Activated CD4-positive, alpha-beta T cell treated with anti-CD3 and anti-CD28 coated beads for 48 hours (primary cell): ENCODE measurements around the gene ELP4.

ENCODE experiments used
- DNase-seq: peaks from one replicate; pipeline ENCODE4 v3.0.0-alpha.2; 2020

Gene ELP4

DNA sequence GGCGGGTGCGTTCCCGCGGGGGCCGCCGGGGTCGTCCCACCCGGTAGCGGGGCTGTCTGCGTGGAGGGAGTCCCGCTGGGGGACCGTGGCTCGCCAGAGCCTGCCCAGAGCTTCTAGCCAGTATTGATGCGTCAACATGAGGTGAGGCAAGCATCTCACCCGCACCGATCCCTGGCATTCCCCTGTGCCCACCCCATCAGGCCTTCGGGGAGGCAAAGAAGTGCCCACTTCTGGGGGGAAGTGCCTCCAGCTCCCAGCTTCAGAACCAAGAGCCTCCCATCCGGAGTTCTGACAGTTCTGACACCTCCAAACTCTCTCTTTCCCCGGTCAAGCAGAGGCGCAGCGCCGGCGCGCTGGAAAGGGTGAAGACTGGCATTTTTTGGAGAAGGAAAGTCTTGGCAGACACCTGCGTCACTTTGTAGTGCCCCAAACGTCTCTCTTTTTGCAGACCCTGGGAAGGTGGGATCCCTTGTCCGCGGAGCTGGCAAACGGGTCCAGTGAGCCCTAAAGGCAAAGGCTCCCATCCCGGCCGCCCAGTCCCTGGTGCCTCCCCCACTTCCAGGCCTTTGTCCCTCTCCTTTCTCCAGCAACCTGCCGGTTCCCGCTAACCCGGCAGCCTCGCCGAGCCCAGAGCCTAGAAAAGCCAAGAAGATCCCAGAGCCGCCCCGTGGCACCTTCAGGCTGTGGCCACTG lies 304.8 kb downstream of the ELP4 start:
- no peak for DNase-seq

DNA sequence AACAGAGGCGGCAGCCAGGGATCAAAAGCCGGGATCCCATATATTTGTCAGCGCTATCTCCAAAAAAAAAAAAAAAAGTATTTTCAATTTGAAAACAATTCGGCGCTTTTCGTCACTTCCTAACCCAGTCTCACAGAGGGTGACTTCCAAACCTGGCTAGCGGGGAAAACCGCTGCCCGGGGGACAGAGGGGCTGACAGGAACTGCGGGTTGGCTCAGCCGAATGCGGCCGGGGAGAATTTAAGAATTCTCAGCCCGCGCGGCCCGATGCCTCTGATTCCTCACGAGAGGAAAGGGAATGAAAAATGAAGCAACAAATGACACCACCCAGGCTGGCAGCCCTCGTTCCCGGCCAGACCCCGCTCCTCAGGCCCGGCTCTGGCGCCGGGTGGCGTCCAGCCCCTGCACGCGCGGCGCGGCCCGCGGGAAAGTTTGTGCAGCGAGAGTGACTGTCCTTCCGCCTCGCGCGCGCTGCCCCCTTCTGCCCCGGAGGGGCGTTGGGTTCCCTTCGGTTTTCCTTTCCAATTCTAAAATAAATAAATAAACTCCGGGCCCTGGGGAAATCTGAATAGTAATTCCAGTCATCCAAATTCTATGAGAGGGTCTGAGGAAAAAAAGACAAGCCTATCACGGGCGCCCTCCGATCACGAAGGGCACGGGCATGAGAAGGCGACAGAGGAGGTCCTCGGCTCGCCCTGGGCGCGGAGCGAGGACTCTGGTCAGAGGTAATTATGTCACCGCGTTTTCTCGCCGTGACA lies 306.3 kb downstream of the ELP4 start:
- no peak for DNase-seq

DNA sequence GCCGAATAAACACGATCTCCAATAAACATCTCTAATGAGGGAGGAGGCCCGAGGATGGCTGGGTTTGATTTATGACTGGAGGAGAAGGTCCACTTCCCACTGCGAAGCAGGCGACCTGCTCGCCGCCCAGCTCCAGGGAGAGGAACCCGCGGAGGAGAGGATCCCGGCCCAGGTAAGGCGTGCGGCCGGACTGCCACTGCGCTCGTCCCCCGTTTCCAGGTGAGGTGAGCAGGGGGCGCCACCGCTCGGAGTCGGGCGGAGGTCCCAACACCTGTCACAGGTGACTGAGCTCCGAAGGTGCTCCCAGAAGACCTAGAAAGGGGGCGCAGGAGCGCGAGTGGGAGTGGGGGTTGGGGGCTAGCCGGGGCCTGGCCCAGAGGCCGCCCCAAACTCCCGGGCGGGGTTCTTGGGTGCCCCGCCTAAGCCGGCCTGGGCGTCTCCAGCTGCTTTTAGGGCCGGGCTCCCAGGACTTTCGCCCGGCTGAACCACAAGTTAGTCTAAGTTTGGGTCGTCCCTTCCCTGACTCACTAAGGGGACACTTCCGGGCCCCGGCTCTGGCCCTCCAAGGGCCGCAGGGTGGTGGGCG lies 307.0 kb downstream of the ELP4 start:
- no peak for DNase-seq

DNA sequence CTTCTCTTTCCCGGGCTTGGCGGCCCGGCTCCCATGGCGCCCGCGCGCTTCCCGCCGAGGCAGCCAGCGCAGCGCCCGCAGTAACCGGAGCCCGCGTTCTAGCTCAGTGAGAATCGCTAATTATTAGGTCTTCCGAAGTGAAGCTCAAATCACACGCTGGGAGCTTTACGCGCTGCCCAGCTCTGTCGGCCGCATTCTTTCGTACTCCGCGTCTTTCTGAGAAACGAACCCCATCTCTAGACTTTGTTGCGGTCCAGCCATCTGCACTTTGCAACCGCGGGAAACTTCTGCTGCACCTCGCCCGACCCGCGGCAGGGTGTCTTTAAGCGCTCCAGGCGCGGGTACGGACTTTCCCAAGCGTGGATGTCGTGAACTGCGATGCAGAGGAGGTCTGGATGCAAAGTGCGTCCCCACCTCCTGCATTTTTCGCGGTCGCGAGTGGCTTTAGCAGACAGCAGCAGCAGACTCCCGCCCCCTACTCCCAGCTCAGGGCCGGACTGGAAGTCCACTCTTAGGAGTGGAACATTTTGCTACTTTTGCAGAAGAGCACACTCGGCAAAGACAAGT lies 307.6 kb downstream of the ELP4 start:
- DNase-seq = no peak

DNA sequence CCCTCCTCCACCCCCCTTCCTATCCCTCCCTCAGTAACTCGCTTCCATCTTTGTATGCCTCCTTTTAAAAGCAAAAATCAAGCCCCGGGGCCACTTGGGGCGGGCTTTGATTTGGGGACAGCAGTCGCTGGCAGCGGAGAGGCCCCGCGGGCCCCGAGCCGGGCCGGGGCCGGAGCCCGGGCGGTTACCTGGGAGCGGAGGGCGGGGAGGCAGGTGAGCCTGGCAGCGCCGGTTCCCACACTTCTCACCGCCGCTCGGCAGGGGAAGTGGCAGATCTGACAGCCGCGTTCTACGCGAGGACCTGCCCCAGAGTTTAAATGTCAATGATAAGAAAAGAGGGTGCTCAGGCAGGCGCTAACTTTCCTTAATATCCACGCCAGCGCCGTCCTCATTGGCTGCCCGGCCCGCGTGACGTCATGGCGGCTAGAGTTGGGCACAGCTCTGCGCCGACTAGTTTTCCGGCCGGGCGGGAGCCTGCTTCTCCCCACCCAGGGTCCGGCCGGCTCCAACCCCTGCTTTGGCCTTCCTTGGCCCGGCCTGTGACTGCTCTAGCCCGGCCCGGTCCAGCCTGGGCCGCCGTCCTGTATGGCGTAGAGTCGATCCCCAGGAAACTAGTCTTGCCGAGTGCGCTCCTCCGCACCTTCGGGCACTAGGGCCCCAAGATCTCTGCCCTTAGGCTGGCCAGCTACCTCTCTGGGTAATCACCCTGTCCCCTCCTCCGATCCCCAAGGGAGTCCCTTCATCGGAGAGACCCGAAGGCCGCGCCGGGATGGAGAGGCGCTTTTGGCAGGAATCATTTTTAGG lies 308.3 kb downstream of the ELP4 start:
- DNase-seq = no peak

DNA sequence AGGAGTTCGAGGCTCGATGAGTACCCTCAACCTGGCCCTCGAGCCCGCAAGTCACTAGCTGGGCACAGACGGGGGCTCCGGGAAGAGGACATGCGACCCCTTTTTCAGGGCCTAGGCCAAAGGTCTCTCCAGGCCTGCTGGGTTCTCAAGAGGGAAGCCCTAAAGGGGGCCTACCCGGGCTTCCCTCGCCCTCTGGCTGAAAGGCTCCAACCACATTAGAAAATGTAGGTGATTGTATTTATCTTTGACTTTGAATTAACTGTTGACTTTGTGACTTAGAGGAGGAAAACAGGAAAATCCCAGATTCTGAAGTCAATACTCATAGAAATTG lies 308.8 kb downstream of the ELP4 start:
- no peak for DNase-seq

DNA sequence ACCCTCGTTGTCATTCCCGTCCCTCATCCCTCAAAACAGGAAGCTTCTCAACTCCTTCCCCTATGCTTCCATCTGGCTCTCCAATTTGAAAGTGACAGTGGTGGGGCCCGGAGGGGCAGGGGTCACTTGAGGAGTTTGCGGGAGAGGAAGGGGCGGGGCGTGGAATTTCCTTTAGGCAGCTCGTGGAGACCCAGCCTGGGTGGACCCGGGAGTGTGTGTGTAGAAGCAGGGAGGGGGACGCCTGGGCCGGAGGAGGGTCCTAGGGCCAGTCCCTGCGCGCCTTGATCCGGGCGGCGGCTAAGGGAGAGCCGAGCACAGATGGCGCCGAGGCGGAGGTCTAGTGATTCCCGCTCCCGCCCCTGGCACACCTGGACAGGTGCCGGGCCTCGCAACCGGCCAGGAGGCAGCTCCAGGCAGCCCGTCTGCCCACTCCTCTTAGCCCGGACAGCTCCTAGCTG lies 309.3 kb downstream of the ELP4 start:
- DNase-seq = no peak

DNA sequence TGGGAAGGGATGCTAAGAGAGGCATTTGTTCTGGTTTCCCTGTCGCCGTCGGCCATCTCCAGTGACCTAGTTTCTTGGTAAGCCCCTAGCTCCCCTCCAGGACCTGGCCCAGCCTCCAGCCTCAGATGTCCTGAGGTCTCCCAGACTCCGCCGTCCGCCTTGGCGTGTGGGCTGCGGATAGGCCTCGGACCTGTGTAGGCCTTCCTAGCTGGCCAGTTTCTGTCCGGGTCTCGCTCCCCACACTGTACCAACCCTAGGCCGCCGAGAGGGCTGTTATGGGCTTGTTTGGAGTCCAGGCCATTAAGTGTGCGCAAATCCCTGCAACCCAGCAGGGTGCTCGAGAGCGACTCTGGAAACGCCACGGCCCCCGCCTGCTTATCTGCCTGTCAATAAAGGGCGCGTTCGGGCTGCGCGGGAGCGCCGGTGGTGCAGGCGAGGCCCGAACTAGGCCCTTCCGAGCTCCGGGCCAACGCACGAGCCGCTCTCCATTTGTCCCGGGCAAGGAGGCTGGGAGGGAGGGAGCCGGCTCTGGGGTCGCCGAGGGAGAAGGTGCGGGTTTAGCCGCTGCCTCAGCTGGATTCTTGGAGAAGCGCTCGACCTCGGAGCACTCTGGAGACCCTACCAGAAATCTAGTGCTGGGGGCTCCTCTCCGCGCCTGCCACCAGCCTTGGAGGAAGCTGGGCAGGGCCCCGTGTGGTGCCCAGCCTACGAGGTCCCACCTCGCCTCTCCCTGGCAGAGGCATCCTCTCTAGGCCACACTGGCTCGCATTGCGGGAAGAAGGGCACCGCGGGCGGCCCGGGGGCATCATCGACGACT lies 310.3 kb downstream of the ELP4 start:
- no peak for DNase-seq

DNA sequence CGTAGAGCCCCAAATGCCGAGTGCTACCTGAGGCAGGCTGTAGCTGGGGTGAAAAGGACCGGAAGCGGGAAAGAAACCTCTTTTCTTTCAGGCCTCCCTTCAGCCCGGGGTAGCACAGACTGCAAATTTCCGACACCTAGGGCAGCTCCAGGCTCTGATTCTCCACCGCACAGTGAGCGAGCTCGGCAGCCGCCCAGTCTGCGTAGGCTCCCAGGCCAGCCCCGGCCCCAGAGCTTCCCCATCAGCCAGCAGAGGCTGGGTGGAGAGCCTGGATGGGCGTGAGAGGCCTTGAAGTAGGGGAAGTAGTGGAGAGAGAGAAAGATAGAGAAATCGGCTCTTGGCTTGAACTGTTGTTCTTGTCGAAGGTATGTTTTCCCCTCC lies 310.9 kb downstream of the ELP4 start:
- no peak for DNase-seq

DNA sequence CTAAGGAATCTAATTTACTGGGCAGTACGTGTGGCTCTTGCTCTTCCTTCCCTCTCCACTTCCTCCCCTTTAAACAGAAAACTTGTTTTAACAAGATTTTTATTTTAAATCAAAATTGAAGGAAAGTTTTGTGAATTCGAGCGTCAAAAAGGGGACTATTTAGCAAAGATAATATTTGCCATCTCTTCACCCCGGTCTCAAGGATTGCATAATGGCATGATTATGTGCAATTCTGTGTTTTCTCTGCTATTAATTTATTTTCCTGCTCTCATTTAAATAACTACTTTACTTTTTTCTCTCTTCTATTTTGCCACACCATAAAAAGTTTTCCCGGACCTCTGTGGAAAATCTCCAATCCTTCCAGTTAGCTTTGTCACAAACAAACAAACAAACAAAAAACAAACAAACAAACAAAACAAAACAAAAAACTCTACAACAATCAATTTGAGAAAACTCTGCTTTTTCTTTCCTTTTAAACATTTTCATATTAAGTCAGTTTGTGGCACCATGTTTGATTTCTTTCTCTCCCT lies 311.7 kb downstream of the ELP4 start:
- no peak for DNase-seq

DNA sequence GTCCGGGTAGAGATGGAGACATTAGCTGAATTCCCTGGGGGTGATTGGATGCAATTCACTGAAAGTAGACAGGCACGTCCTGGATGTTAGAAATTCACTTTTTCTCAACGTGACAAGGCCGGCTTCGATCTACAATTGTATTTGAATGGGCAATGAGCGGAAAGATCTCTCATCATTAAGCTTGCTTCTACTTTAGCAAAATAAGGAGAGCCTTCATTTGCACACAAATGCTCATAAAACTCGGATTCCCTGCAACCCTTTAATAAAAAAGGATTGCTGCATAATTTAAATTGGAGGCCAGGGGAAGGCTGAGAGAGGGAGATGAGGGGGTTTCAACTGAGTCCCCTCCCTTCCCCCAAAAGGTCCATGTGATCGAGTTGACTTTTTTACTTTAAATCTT lies 312.2 kb downstream of the ELP4 start:
- DNase-seq = no peak

DNA sequence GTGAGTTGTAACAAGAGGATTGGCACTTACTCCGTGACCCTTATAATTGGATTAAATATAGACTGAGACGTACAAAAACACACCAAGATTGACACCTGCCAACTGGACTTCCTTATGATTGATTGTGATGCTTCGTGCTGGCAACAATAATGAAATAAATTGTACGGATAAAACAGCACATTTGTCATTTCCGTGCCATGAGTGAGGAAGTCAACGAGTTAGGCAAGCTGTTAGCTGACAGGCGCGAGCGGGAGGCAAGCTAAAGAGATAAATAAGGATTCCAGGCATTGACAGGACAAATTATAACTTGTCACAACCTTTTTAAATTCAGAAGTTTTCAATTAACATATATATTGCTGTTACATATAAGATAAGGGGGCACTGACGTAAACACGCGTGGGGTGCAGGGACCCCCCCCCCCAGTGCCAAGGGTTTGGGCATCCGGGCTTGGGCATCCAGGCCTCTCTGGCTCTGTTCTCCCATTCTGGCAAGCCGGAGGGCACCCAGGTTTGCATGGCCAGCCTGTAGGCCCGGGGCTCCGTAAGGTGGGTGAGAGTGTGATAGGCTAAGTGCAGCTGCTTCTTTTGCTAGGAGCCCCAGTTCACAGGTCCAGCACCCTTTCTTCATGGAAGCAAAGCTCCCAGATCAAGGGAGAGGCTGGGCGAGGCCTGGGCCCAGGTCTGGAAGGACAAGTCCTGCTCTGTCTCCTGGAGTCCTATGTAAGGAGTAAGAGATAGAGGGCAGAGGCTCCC lies 312.8 kb downstream of the ELP4 start:
- DNase-seq = no peak

DNA sequence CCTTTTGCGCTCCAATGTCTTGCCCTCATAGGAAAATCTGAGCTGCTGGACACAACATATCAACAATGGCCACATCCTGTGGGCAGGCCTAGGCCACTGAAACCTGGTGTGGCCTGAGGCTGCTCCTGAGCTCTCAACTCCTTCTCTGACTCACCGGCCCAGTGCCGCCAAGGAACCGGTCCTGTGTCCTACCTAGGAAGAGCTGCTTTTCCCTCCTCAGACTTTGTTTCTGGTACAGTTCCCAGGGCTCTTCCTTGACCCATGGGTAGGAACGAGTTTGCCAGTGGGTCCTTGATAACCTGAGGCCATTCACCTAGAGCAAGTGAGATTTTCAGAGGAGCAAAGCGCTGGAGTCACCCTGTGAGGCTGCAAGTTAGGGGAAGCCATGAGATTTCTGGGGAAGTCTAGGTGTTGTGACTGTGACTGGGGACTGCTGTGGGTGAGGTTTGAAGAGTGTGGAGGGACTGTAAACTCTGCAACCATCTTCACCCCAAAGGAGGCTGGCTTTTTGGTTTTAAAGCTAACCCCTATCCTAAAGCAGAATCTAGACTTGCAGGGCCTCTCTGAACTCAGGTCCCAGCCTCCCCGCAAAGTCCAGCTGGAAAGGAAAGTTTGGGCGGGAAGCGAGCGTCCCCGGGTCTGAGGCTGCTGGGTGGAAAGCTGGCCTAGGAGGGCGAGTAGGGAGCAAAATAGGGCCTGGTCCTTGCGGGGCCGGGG lies 313.5 kb downstream of the ELP4 start:
- DNase-seq = no peak

DNA sequence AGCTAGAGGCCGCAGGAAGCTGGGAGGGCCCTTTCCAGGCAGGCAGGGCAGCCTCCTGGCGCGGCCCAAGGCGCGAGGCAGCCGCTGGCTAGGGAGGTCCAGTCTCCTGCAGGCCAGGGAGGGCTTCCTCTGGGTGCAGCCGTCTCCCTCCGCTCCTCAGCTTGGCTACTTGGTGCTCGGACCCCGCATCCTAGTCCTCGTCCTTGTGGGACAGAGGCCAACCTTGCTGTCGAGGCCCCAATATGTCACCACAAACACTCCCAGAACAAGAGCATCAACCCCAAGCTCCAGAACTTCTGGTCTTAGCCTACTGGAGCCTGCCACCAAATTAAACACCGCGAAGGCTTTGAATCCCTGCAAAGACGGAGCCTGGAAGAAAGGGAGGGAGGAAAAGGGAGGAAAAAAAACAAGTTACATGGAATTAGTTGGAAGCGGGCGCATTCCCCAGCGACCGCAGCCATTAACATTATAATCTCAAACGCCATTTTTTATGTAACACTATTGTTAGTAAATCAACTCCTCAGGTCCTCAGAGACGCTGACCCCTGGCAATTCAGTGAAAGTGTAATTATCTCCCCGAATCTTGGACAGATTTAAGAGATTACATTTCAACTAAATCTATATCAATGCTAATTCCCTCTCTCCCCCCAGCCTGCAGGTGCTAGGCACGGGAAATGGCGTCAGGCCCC lies 314.2 kb downstream of the ELP4 start:
- no peak for DNase-seq

DNA sequence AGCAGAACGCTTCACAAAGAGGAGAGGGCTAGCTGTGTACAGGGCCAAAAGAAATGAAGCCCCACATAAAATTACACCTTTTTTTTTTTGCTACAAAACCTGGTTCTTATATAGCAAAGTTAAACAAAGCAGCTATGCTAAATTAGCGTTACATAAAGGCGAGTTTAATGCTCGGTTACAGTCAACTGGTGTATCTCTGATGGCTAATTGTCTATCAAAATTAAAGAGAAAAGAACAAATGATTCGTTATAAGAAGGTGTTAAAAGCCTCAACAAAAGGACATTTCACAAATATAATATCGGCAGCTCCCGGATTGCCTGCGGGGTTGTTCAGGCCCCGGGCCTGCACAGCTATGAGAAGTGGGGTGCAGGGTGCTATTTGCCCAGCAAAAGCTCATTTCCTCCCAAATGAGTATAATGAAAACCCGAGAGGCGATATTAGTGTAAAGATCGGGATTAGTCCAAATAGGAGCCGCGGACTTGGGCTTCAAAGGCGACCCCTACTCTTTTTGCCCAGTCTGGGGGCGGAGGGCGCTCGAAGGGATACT lies 314.8 kb downstream of the ELP4 start:
- no peak for DNase-seq

DNA sequence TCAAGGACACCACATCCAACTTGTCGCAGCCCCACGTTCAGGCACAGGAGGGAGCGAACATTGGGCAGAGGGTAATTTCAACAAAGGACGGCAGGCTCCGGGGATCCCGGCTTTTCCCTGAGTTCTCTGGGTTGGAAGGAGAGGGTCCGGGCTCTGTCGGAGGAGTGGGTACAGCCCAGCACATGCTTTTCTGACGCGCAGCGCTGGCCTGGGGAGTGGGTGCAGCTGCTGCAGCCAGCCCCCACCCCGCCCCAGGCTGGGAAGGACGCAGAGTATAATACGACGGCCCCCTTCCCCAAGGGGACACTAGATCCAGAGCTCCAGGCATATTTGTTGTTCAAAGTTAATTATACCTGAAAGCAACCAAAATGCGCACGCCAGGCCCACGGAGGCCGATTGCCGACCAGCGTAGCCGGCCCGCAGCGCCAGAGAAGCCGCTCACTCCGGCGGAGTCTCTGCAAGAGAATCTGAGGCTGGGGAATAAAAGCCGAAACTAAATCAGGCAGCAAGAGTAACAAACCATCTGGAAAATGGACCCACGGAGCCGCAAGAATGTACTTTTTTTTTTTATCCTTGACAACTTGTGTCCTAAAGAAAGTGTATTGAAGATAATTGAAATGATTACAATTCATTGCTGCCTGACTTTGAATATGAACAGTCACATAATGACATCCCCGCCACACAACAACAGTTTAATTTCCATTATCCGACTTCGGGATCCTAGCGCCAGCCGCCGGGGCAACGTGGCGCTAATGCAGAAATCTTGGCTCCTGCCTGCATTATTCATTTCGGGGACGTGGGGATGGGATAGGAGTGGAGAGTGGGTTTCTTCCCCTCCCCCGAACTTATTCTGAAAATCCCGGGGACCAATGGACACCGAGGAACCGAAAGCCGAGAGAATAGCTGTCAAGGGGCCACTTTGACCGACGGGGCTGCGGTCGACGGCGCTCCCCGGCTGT lies 315.6 kb downstream of the ELP4 start:
- no peak for DNase-seq

DNA sequence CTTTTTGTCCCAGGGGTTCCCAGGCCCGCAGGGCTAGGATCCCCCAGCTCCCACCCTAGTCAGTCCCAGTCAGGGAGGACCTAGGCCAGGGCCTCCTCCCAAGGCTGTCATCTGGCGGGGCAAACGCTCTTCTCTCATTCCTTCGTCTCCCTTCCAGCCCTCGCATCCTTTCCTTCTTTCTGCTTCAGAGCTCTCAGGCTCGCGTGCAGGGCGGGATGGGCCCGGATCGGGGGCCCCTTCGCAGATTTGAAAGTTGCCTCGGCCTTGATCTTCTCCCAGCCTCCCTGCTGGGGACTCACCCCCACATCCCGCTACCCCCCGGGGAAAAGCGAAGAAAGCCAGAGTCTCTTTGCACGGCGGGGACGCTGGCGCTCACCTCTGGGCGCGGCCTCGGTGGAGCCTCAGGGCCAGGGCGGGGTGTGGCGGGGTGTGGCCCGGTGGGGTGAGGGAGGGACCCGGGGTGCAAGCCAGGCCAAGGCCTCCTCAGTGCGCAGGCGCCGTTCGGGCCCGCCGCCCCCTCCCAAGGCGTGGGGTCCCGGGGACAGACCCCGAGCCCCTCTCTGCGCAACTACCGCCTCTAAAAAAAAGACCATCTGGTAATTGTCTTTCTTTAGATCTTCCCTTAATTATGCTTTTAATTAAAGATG lies 316.4 kb downstream of the ELP4 start:
- no peak for DNase-seq
